Measurements from ENCODE around the gene CRTC1.

The CRTC1 gene

DNA sequence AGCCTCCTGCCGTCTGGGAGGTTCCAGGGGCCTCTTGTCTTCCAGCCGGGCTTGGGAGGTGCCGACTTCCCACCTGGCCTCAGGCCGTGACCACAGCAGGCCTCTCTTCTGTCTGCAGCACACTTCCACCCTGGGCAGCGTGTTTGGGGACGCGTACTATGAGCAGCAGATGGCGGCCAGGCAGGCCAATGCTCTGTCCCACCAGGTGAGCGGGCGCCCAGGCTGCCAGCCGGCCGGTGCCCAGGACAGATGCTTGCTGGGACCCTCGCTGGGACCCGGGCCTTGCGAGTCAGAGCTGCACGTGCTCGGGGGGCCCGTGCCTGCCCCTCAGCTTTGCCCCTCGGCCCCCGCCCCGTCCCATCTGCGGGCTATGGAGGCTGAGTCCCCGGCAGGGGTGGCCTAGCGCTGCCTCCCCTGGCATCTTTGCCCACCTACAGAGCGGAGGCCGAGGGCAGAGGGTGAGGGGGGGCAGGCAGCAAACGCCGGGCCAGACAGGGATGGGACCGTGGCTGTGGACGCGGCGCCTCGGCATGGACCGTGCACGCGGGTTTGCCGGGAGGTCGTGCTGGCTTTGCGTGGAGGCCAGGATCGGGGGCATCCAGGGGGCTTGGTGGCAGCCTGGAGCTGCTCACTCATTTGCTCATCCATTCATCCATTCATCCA, 91.4 kb downstream of the CRTC1 start:
- H3K27me3 ChIP-seq (ENCODE audit: low read length): no peaks in the 10 kb centered on the region

DNA sequence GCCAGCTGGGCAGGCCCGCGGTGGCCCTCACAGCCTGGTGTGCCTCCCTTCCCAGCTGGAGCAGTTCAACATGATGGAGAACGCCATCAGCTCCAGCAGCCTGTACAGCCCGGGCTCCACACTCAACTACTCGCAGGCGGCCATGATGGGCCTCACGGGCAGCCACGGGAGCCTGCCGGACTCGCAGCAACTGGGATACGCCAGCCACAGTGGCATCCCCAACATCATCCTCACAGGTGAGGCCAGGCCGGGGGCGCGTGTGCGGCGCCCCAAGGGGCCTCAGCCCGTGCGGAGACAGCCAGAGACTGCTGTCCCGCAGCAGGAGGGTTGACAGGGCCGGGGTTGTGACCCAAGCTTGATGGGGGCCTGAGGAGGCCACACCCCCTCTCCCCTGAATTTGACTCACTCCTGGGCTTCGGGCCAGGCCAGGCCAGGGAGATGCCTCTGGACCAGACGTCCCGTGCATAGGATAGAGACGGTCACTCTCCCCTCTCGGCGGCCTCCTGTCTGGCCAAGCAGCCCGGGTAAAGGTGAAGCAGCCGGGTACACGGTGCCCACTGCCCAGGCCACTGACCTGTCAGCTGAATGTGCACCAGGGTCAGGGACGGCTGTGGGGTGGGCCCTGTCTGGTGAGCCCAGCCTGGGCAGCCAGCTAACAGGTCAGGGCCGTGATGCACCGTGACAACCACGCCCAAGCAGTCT, 92.3 kb downstream of the CRTC1 start:
- Histone ChIP-seq H2AFZ (ENCODE audit: low read depth, low read length, severe bottlenecking) (no peak overlapping the region), H3K36me3 (ENCODE audit: low read length) (no peaks in the 10 kb centered on the region), H3K79me2 (ENCODE audit: insufficient read depth, low read length) (no peaks in the 10 kb centered on the region), H3K9me2 (replicated peaks; ENCODE audit: insufficient read depth, low read length) (no peaks in the 10 kb centered on the region), H3K9ac (ENCODE audit: low read length) (no peak overlapping the region), H3K4me3 (ENCODE audit: insufficient read depth, low read length, poor library complexity, severe bottlenecking) (no peak overlapping the region), H3F3A (ENCODE audit: insufficient read depth) (no peaks in the 10 kb centered on the region), H4K20me1 (ENCODE audit: low read depth, low read length) (no peaks in the 10 kb centered on the region), H3K27ac (ENCODE audit: low read depth, low read length) (no peak overlapping the region), H3K9me3 (ENCODE audit: insufficient read depth, low read length) (no peaks in the 10 kb centered on the region), H3K27me3 (ENCODE audit: low read length) (no peaks in the 10 kb centered on the region), H3K4me2 (ENCODE audit: low read depth, low read length, poor library complexity, severe bottlenecking) (no peak overlapping the region)
- TF ChIP-seq, protein P1, sequence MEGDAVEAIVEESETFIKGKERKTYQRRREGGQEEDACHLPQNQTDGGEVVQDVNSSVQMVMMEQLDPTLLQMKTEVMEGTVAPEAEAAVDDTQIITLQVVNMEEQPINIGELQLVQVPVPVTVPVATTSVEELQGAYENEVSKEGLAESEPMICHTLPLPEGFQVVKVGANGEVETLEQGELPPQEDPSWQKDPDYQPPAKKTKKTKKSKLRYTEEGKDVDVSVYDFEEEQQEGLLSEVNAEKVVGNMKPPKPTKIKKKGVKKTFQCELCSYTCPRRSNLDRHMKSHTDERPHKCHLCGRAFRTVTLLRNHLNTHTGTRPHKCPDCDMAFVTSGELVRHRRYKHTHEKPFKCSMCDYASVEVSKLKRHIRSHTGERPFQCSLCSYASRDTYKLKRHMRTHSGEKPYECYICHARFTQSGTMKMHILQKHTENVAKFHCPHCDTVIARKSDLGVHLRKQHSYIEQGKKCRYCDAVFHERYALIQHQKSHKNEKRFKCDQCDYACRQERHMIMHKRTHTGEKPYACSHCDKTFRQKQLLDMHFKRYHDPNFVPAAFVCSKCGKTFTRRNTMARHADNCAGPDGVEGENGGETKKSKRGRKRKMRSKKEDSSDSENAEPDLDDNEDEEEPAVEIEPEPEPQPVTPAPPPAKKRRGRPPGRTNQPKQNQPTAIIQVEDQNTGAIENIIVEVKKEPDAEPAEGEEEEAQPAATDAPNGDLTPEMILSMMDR (IDR thresholded peaks at IDR 0.05; ENCODE audit: insufficient read depth, low read length, poor library complexity, severe bottlenecking): no peak
- TF ChIP-seq EZH2phosphoT487 (conservative IDR thresholded peaks at IDR 0.05; ENCODE audit: low read length): no peak

More for the DNA sequence above, 91.4 kb downstream of the CRTC1 start:
- no peak for TF ChIP-seq EZH2phosphoT487 (conservative IDR thresholded peaks at IDR 0.05; ENCODE audit: low read length)
- TF ChIP-seq, protein P1 (IDR thresholded peaks at IDR 0.05; ENCODE audit: insufficient read depth, low read length, poor library complexity, severe bottlenecking): no peak
- H4K20me1 ChIP-seq (ENCODE audit: low read depth, low read length): no peaks in the 10 kb centered on the region
- no peak overlapping the region for H3K27ac ChIP-seq (ENCODE audit: low read depth, low read length)
- no peak overlapping the region for H3K9ac ChIP-seq (ENCODE audit: low read length)
- no peak overlapping the region for H2AFZ ChIP-seq (ENCODE audit: low read depth, low read length, severe bottlenecking)
- no peaks in the 10 kb centered on the region for H3K9me3 ChIP-seq (ENCODE audit: insufficient read depth, low read length)
- no peaks in the 10 kb centered on the region for H3K9me2 ChIP-seq (replicated peaks; ENCODE audit: insufficient read depth, low read length)
- no peaks in the 10 kb centered on the region for H3K36me3 ChIP-seq (ENCODE audit: low read length)
- H3K4me2 ChIP-seq (ENCODE audit: low read depth, low read length, poor library complexity, severe bottlenecking): no peak overlapping the region
- H3K4me3 ChIP-seq (ENCODE audit: insufficient read depth, low read length, poor library complexity, severe bottlenecking): no peak overlapping the region
- H3K79me2 ChIP-seq (ENCODE audit: insufficient read depth, low read length): no peaks in the 10 kb centered on the region
- no peaks in the 10 kb centered on the region for H3F3A ChIP-seq (ENCODE audit: insufficient read depth)

GRCh38 chr19:18776288-18776594, 92.8 kb downstream of the CRTC1 start:
- no peak overlapping the region for H3K27ac ChIP-seq (ENCODE audit: low read depth, low read length)
- H3K4me2 ChIP-seq (ENCODE audit: low read depth, low read length, poor library complexity, severe bottlenecking): no peak overlapping the region

More at GRCh38 chr19:18776288-18776594, 92.8 kb downstream of the CRTC1 start:
- no peaks in the 10 kb centered on the region for H3K27me3 ChIP-seq (ENCODE audit: low read length)
- no peaks in the 10 kb centered on the region for H3K9me2 ChIP-seq (replicated peaks; ENCODE audit: insufficient read depth, low read length)
- H3K79me2 ChIP-seq (ENCODE audit: insufficient read depth, low read length): no peaks in the 10 kb centered on the region
- H3K9me3 ChIP-seq (ENCODE audit: insufficient read depth, low read length): no peaks in the 10 kb centered on the region
- H2AFZ ChIP-seq (ENCODE audit: low read depth, low read length, severe bottlenecking): no peak overlapping the region
- no peaks in the 10 kb centered on the region for H3F3A ChIP-seq (ENCODE audit: insufficient read depth)
- H3K9ac ChIP-seq (ENCODE audit: low read length): no peak overlapping the region
- H4K20me1 ChIP-seq (ENCODE audit: low read depth, low read length): no peaks in the 10 kb centered on the region
- no peak for TF ChIP-seq EZH2phosphoT487 (conservative IDR thresholded peaks at IDR 0.05; ENCODE audit: low read length)
- TF ChIP-seq, protein P1 (IDR thresholded peaks at IDR 0.05; ENCODE audit: insufficient read depth, low read length, poor library complexity, severe bottlenecking): no peak
- no peaks in the 10 kb centered on the region for H3K36me3 ChIP-seq (ENCODE audit: low read length)
- no peak overlapping the region for H3K4me3 ChIP-seq (ENCODE audit: insufficient read depth, low read length, poor library complexity, severe bottlenecking)

All from SU-DHL-6 (cell line).